IMR-90 (cell line): Measurements from ENCODE around the gene MASP2. TPM values are rescaled to one million over a fixed set of nuclear protein-coding genes. Genes with fewer than 3 reads are reported as not detected.
A peak's percentile ranks its signal among the peaks of the same experiment; 100 is the strongest.
"Not testable (repeated sequence)": the region's sequence is repeated elsewhere in the genome, so short reads cannot be mapped to it uniquely, and the experiment has no call there.

ENCODE experiments used
- ATAC-seq: fragments of 200-7000 bp; cut with Tn5 transposase; 2 replicates; pipeline ENCODE4 v1.9.1; 2020; ENCODE audit warnings: low read depth, mild to moderate bottlenecking, moderate library complexity
- BruUV-seq: library from RNA; stranded (reverse); fragments of 400-500 nt; replicated peaks from 2 replicates; lab custom pipeline; 2021; lab: Mats Ljungman, UMichigan
- CTCF ChIA-PET: fragments of 300-600 bp; formaldehyde crosslinking; extraction: SDS; loops from one replicate; lab custom pipeline; 2021; ENCODE audit warnings: antibody characterized with exemption; lab: Yijun Ruan, JAX
- POLR2A ChIA-PET: fragments of 300-600 bp; sonication (Branson Sonifier 250); formaldehyde crosslinking; loops from one replicate; lab custom pipeline; 2022; ENCODE audit warnings: antibody characterized with exemption; ENCODE audit not compliant: unreplicated experiment; lab: Charles Lee
- DNase-seq: peaks from one replicate; pipeline ENCODE4 v3.0.0; 2013
- H2AFZ ChIP-seq: replicated peaks from 2 replicates; pipeline ENCODE3; 2013; ENCODE audit warnings: low read length, mild to moderate bottlenecking; ENCODE audit not compliant: poor library complexity
- H2AK5ac ChIP-seq: 2 replicates; pipeline ENCODE4 v1.6.1; 2013; ENCODE audit warnings: low read depth, low read length, inconsistent platforms
- H2AK9ac ChIP-seq: replicated peaks from 2 replicates; pipeline ENCODE3; 2013; ENCODE audit warnings: mild to moderate bottlenecking, low read depth, low read length, moderate library complexity; ENCODE audit not compliant: poor library complexity
- H2BK120ac ChIP-seq: 2 replicates; pipeline ENCODE4 v1.6.1; 2013; ENCODE audit warnings: low read depth, low read length, inconsistent platforms
- H2BK15ac ChIP-seq: 3 replicates; pipeline ENCODE4 v1.6.1; 2013; ENCODE audit warnings: low read depth, low read length, inconsistent platforms
- H2BK20ac ChIP-seq: 2 replicates; pipeline ENCODE4 v1.6.1; 2013; ENCODE audit warnings: low read depth, mild to moderate bottlenecking, inconsistent platforms, low read length, moderate library complexity
- H2BK5ac ChIP-seq: 2 replicates; pipeline ENCODE4 v1.6.1; 2013; ENCODE audit warnings: mild to moderate bottlenecking, low read depth, low read length, inconsistent platforms; ENCODE audit not compliant: poor library complexity, severe bottlenecking
- H3K14ac ChIP-seq: replicated peaks from 2 replicates; pipeline ENCODE4 v1.6.1; 2013; ENCODE audit warnings: low read depth, low read length, inconsistent platforms
- H3K18ac ChIP-seq: 2 replicates; pipeline ENCODE4 v1.6.1; 2013; ENCODE audit warnings: low read depth, low read length, control low read depth
- H3K23ac ChIP-seq: 2 replicates; pipeline ENCODE4 v1.6.1; 2013; ENCODE audit warnings: low read depth, low read length, inconsistent platforms
- H3K27ac ChIP-seq: 2 replicates; pipeline ENCODE4 v1.5.1; 2013; ENCODE audit warnings: mild to moderate bottlenecking, control low read depth, low read length; ENCODE audit not compliant: insufficient read depth
- H3K27me3 ChIP-seq: 2 replicates; pipeline ENCODE4 v1.6.1; 2013; ENCODE audit warnings: low read length; ENCODE audit not compliant: control insufficient read depth, insufficient read depth
- H3K36me3 ChIP-seq: 2 replicates; pipeline ENCODE4 v1.6.1; 2013; ENCODE audit warnings: low read length, mixed read lengths; ENCODE audit not compliant: control insufficient read depth, insufficient read depth
- H3K4ac ChIP-seq: 2 replicates; pipeline ENCODE4 v1.6.1; 2013; ENCODE audit warnings: low read depth, low read length, inconsistent platforms
- H3K4me1 ChIP-seq: 2 replicates; pipeline ENCODE4 v1.6.1; 2013; ENCODE audit warnings: low read length, mixed read lengths; ENCODE audit not compliant: control insufficient read depth, insufficient read depth
- H3K4me2 ChIP-seq: 2 replicates; pipeline ENCODE4 v1.6.1; 2013; ENCODE audit warnings: low read depth, mild to moderate bottlenecking, control low read depth, low read length, moderate library complexity
- H3K4me3 ChIP-seq: 2 replicates; pipeline ENCODE4 v1.5.1; 2013; ENCODE audit warnings: low read depth, mild to moderate bottlenecking, control low read depth, low read length, moderate library complexity; ENCODE audit not compliant: insufficient read depth
- H3K56ac ChIP-seq: 2 replicates; pipeline ENCODE4 v1.6.1; 2013; ENCODE audit warnings: low read length, inconsistent platforms; ENCODE audit not compliant: insufficient read depth; ENCODE audit errors: extremely low read depth
- H3K79me1 ChIP-seq, 2 experiments: 2 replicates each; pipeline ENCODE4 v1.6.1; 2013; ENCODE audit warnings: low read length in 2 of 2, inconsistent platforms in 1 of 2, low read depth in 1 of 2
- H3K9ac ChIP-seq: 2 replicates; pipeline ENCODE4 v1.6.1; 2013; ENCODE audit warnings: low read depth, low read length, control low read depth
- H3K9me1 ChIP-seq: 2 replicates; pipeline ENCODE4 v1.6.1; 2013; ENCODE audit warnings: low read length, inconsistent platforms; ENCODE audit not compliant: insufficient read depth
- H3K9me3 ChIP-seq: 2 replicates; pipeline ENCODE4 v1.6.1; 2013; ENCODE audit warnings: low read length; ENCODE audit not compliant: control insufficient read depth, insufficient read depth
- H4K20me1 ChIP-seq: 2 replicates; pipeline ENCODE4 v1.6.1; 2013; ENCODE audit warnings: low read length, inconsistent platforms; ENCODE audit not compliant: insufficient read depth
- H4K5ac ChIP-seq: 2 replicates; pipeline ENCODE4 v1.6.1; 2013; ENCODE audit warnings: mild to moderate bottlenecking, low read depth, low read length, control low read depth
- H4K8ac ChIP-seq, 2 experiments: 2 replicates each; pipeline ENCODE4 v1.6.1; 2013; ENCODE audit warnings: low read depth in 2 of 2, low read length in 2 of 2, control low read depth in 1 of 2, inconsistent platforms in 1 of 2
- H4K91ac ChIP-seq: 2 replicates; pipeline ENCODE4 v1.6.1; 2013; ENCODE audit warnings: low read depth, low read length, inconsistent platforms; ENCODE audit not compliant: insufficient read depth
- BHLHE40 ChIP-seq: fragments of 150-350 bp; IDR thresholded peaks from 2 replicates; pipeline ENCODE4 v1.6.1; 2016; ENCODE audit warnings: mild to moderate bottlenecking, low read depth, low read length
- CEBPB ChIP-seq: IDR thresholded peaks from 2 replicates; pipeline ENCODE4 v1.6.1; 2012; ENCODE audit warnings: low read depth, low read length, improper control_type of control experiment
- FOS ChIP-seq: fragments of 150-350 bp; IDR thresholded peaks from 2 replicates; pipeline ENCODE4 v1.6.1; 2016; ENCODE audit warnings: low read depth, low read length
- MAFK ChIP-seq: IDR thresholded peaks from 2 replicates; pipeline ENCODE4 v1.6.1; 2012; ENCODE audit warnings: low read depth, low read length, improper control_type of control experiment
- MAZ ChIP-seq: IDR thresholded peaks from 2 replicates; pipeline ENCODE4 v1.6.1; 2012; ENCODE audit warnings: low read depth, mild to moderate bottlenecking, low read length, improper control_type of control experiment, moderate library complexity, borderline replicate concordance
- MXI1 ChIP-seq: IDR thresholded peaks from 2 replicates; pipeline ENCODE4 v1.6.1; 2012; ENCODE audit warnings: low read depth, mild to moderate bottlenecking, low read length, moderate library complexity, borderline replicate concordance
- NFE2L2 ChIP-seq: fragments of 150-350 bp; IDR thresholded peaks from 2 replicates; pipeline ENCODE4 v1.6.1; 2016; ENCODE audit warnings: low read depth, mild to moderate bottlenecking, low read length
- RCOR1 ChIP-seq: IDR thresholded peaks from 2 replicates; pipeline ENCODE4 v1.6.1; 2012; ENCODE audit warnings: mild to moderate bottlenecking, low read length, improper control_type of control experiment; ENCODE audit not compliant: insufficient replicate concordance
- WGBS, 2 experiments: methylation state at CpG; one replicate each; pipeline versions ENCODE4 v1.1.5 to v1.1.7; 2013; ENCODE audit warnings: missing lambda C conversion rate in 2 of 2; ENCODE audit not compliant: insufficient read length in 1 of 2; ENCODE audit errors: extremely low coverage in 2 of 2; 5-methylcytosine and 5-hydroxymethylcytosine counted together
- dilution Hi-C: fragments of 300-500 bp; cut with HindIII; formaldehyde crosslinking; loops from one replicate; pipeline ENCODE4 v1.14.3; 2018; ENCODE audit warnings: low sequenced_read_pairs; ENCODE audit not compliant: unreplicated experiment
- in situ Hi-C: fragments of 300-500 bp; cut with MboI; formaldehyde crosslinking; loops from 3 replicates; pipeline ENCODE4 v1.14.3; 2019; ENCODE audit warnings: low sequenced_read_pairs, inconsistent platforms, mixed read lengths
- intact Hi-C: fragments of 100-400 bp; cut with micrococcal nuclease; formaldehyde crosslinking; loops from 2 replicates; pipeline ENCODE4 v1.10.0; 2022
- polyA plus RNA-seq, 3 experiments: library from polyadenylated mRNA; depleted of rRNA; stranded (reverse); fragments of >200 nt; gene quantifications; 2 replicates each; pipeline ENCODE4 v1.2.3, GENCODE V29; 2012; ENCODE audit warnings: low replicate concordance in 1 of 3
- total RNA-seq: library from RNA; depleted of rRNA; stranded (reverse); fragments of >200 nt; gene quantifications from 2 replicates; pipeline ENCODE4 v1.2.3, GENCODE V29; 2012
- TF ChIP-seq, protein P1 (sequence below): fragments of 150-350 bp; IDR thresholded peaks from 2 replicates; pipeline ENCODE4 v1.6.1; 2016; ENCODE audit warnings: low read depth, mild to moderate bottlenecking, low read length, moderate library complexity, borderline replicate concordance

Gene MASP2
- total and polyA plus RNA-seq, 2 of the 4 experiments (the other 2 are of a cell fraction), result 0.03 TPM; not detected in 1

DNA sequence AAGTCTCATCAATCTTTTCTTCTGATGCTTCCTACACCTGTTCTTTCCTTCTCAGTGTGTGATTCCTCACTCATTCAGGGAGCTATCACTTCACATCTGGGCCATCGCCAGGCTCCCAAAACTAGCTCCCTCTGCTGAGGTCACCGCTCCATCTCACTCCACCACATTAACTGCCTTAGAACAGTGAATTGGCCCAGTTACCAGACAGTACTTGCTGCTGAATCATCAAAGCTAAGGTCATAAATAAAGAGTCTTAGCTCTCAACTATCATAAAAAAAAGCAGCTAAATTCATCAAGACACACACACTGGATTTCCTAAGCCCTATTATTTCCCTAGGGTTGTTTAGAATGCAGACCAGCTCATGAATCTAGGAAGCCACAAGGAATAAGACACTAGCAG, 31.6 kb upstream of the MASP2 start:
- Histone ChIP-seq H3K4me3 (no peak overlapping the region), H4K8ac (no peak overlapping the region), H2BK20ac (no peak overlapping the region), H3K9me3 (no peaks in the 10 kb centered on the region), H3K36me3 (peaks cover 66% of the 10 kb centered on the region), H4K91ac (no peak overlapping the region), H3K9ac (no peak overlapping the region), H4K5ac (no peak overlapping the region), H2BK120ac (no peak overlapping the region), H3K4me1 (no peaks in the 10 kb centered on the region), H2BK5ac (no peak overlapping the region), H3K79me1 (peaks cover 0 to 5% of the 10 kb centered on the region in 2 experiments; a peak in 1 of 4 replicates), H3K27ac (no peak overlapping the region), H3K18ac (no peak overlapping the region), H3K14ac (no peak overlapping the region), H2AK5ac (no peak overlapping the region), H2AFZ (no peak overlapping the region), H2AK9ac (no peak overlapping the region), H3K56ac (no peak overlapping the region), H3K27me3 (no peaks in the 10 kb centered on the region), H3K23ac (no peak overlapping the region), H2BK15ac (no peak overlapping the region), H4K20me1 (no peaks in the 10 kb centered on the region), H3K9me1 (no peaks in the 10 kb centered on the region), H3K4ac (no peak overlapping the region), H3K4me2 (no peak overlapping the region)
- in situ Hi-C loops, result no loop called here
- CTCF ChIA-PET, result interaction anchor here (0.7 kb wide), 1 partner anchor 19 kb away, joined by 4 read pairs; no protein-coding TSS in a partner anchor
- BruUV-seq, result no TSS peak
- intact Hi-C loops, result no loop called here
- peak; percentile 60 for DNase-seq
- no peak for TF ChIP-seq FOS
- TF ChIP-seq CEBPB, result no peak
- no peak for TF ChIP-seq NFE2L2
- no peak for TF ChIP-seq MAFK
- TF ChIP-seq RCOR1, result no peak
- TF ChIP-seq, protein P1, sequence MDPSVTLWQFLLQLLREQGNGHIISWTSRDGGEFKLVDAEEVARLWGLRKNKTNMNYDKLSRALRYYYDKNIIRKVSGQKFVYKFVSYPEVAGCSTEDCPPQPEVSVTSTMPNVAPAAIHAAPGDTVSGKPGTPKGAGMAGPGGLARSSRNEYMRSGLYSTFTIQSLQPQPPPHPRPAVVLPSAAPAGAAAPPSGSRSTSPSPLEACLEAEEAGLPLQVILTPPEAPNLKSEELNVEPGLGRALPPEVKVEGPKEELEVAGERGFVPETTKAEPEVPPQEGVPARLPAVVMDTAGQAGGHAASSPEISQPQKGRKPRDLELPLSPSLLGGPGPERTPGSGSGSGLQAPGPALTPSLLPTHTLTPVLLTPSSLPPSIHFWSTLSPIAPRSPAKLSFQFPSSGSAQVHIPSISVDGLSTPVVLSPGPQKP, result no peak
- no peak for TF ChIP-seq BHLHE40
- TF ChIP-seq MXI1, result no peak
- TF ChIP-seq MAZ, result no peak
- 93% methylated on average over 2 of the region's 2 CpGs; no CpG with 5 or more reads in 1 of the 2 experiments for WGBS, 2 experiments
- ATAC-seq, result peak; percentile 62
- dilution Hi-C loops, result no loop called here
- POLR2A ChIA-PET, result no interaction called here

- H4K8ac ChIP-seq, H2AK9ac ChIP-seq, H2BK5ac ChIP-seq, H3K9me3 ChIP-seq, H3K9me1 ChIP-seq, H2BK15ac ChIP-seq, intact Hi-C loops, H2BK20ac ChIP-seq, H3K4me1 ChIP-seq, BruUV-seq, H3K4me2 ChIP-seq, dilution Hi-C loops, H3K27ac ChIP-seq, H3K79me1 ChIP-seq, H3K4ac ChIP-seq, DNase-seq, H2BK120ac ChIP-seq, H3K18ac ChIP-seq, H4K20me1 ChIP-seq, ATAC-seq, POLR2A ChIA-PET, H3K14ac ChIP-seq, H4K91ac ChIP-seq, H2AK5ac ChIP-seq, H3K9ac ChIP-seq, H2AFZ ChIP-seq, H3K56ac ChIP-seq, H3K27me3 ChIP-seq, in situ Hi-C loops, H3K23ac ChIP-seq, H3K4me3 ChIP-seq, H4K5ac ChIP-seq, CTCF ChIA-PET: not testable (repeated sequence)
- peaks cover 72% of the 10 kb centered on the region for H3K36me3 ChIP-seq
- no CpG with 5 or more reads among the region's 7 CpGs for WGBS, 2 experiments
Observed at GRCh38 chr1:11073398-11073797, 26.4 kb upstream of the MASP2 start.
